Vagina (tissue), 2 donors: Measurements from ENCODE around the gene SNX13. TPM values are rescaled to one million over a fixed set of nuclear protein-coding genes. Genes with fewer than 3 reads are reported as not detected.

Experiments
- DNase-seq, 2 donors: peaks; one replicate each; pipeline ENCODE4 v3.0.0-alpha.2; 2017; ENCODE audit errors: extremely low spot score in 2 of 2
- H3K27ac ChIP-seq: fragments of 200-600 bp; sonication (generic); one replicate; pipeline ENCODE4 v1.5.1; 2019
- H3K27me3 ChIP-seq: fragments of 200-600 bp; sonication (generic); one replicate; pipeline ENCODE4 v1.5.1; 2019
- H3K36me3 ChIP-seq, 2 donors: fragments of 200-600 bp; sonication (generic); one replicate each; pipeline ENCODE4 v1.5.1; 2017 to 2019
- H3K4me1 ChIP-seq: fragments of 200-600 bp; sonication (generic); one replicate; pipeline ENCODE4 v1.5.1; 2019
- H3K4me3 ChIP-seq, 2 donors: fragments of 200-600 bp; sonication (generic); 1 replicate in 1 of 2; 2 replicates in 1 of 2; pipeline ENCODE4 v1.5.1; 2016 to 2019
- H3K9me3 ChIP-seq: fragments of 200-600 bp; sonication (generic); one replicate; pipeline ENCODE4 v1.5.1; 2019
- POLR2A ChIP-seq, 2 donors: fragments of 450-650 bp; IDR thresholded peaks; one replicate each; pipeline ENCODE4 v1.6.1; 2017; ENCODE audit warnings: antibody characterized with exemption in 2 of 2, mild to moderate bottlenecking in 2 of 2, moderate library complexity in 2 of 2
- POLR2AphosphoS5 ChIP-seq, 2 donors: sonication (generic); formaldehyde crosslinking; IDR thresholded peaks; one replicate each; pipeline ENCODE4 v1.9.0; 2017; ENCODE audit warnings: antibody characterized with exemption in 2 of 2, mild to moderate bottlenecking in 2 of 2, low read depth in 1 of 2; ENCODE audit not compliant: insufficient read depth in 1 of 2
- intact Hi-C: fragments of 100-400 bp; cut with DNase I; formaldehyde crosslinking; loops from one replicate; pipeline ENCODE4 v1.15.1; 2023
- total RNA-seq: library from RNA; depleted of rRNA; stranded (reverse); fragments of >200 nt; gene quantifications from one replicate; pipeline ENCODE4 v1.2.3, GENCODE V29; 2016
- TF ChIP-seq, protein P1 (sequence below), 3 experiments: fragments of 450-650 bp in 2 of 3; fragments of 200-600 bp in 1 of 3; sonication (generic) in 1 of 3; IDR thresholded peaks; one replicate each; pipeline ENCODE4 v1.5.1; 2017 to 2019; ENCODE audit warnings: antibody characterized with exemption in 3 of 3, mild to moderate bottlenecking in 2 of 3, moderate library complexity in 2 of 3

Gene SNX13
- total RNA-seq, 1 donor from 2014 or later = 67.3 TPM

DNA sequence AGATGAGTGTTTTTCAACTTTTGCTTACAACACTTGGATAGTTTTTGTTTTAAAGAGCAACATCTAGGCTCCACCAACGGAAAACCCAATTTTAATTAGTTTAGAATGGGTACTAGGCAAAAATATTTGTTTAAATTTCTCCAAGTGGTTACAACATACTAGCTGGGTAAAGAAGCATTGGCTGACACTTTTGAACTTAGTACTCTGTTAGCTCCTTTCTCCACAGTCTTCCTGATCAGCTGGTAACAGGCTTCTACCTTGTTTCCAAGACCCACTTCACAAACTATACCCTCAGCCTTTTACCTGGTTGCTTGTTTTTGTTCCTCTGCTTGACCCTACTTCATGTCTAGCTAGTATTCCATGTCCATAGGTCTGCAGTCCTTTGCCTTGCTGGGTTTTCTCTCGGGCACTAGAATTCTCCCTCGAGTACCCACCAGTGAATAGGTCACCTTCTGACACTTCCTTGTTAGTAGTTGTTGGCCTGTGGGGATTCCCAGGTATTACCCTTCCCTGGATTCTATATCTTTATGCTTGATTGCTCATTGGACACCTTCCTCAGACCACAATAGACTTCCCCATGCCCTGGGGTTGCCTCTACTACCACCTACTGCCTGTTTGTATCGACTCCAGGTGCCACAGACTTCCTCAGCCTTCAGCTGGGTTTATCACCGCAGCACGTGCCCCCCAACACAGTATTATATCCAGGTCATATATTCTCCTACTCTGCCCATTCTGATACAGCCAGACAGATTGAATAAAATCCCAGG lies 45.4 kb upstream of the SNX13 start:
- TF ChIP-seq POLR2A (IDR thresholded peaks at IDR 0.05) = no peak
- TF ChIP-seq, protein P1, sequence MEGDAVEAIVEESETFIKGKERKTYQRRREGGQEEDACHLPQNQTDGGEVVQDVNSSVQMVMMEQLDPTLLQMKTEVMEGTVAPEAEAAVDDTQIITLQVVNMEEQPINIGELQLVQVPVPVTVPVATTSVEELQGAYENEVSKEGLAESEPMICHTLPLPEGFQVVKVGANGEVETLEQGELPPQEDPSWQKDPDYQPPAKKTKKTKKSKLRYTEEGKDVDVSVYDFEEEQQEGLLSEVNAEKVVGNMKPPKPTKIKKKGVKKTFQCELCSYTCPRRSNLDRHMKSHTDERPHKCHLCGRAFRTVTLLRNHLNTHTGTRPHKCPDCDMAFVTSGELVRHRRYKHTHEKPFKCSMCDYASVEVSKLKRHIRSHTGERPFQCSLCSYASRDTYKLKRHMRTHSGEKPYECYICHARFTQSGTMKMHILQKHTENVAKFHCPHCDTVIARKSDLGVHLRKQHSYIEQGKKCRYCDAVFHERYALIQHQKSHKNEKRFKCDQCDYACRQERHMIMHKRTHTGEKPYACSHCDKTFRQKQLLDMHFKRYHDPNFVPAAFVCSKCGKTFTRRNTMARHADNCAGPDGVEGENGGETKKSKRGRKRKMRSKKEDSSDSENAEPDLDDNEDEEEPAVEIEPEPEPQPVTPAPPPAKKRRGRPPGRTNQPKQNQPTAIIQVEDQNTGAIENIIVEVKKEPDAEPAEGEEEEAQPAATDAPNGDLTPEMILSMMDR (IDR thresholded peaks at IDR 0.05) = no peak
- TF ChIP-seq POLR2AphosphoS5 (IDR thresholded peaks at IDR 0.05; ENCODE audit: insufficient read depth in 1 of 2, low read depth in 1 of 2) = no peak
- no peak overlapping the region for H3K4me3 ChIP-seq
- H3K9me3 ChIP-seq = no peaks in the 10 kb centered on the region
- intact Hi-C loops = no loop called here
- DNase-seq = no peak
- H3K36me3 ChIP-seq = no peaks in the 10 kb centered on the region
- H3K27me3 ChIP-seq = no peaks in the 10 kb centered on the region
- peaks cover 12% of the 10 kb centered on the region for H3K4me1 ChIP-seq
- H3K27ac ChIP-seq = peak overlapping the region; percentile 18

DNA sequence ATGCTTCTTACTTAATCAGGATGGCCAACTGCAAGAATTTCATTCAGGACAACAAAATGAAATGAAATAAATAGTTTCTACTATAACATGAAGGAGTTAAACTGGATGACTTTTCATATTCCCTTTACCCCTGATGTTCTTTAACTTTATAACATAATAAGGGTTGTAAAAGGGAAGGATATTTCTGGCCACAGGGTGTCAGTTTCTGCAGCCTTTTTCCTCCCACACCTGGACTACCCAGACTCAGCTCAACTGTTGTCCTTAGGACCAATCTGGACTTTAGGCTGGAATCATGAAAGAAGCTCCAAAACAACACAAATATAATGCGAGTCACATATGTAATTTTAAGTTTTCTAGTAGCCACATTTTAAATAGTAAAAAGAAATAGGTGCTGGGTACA lies 44.0 kb upstream of the SNX13 start:
- TF ChIP-seq POLR2A (IDR thresholded peaks at IDR 0.05) = no peak
- TF ChIP-seq, protein P1 (IDR thresholded peaks at IDR 0.05) = no peak
- no peak for TF ChIP-seq POLR2AphosphoS5 (IDR thresholded peaks at IDR 0.05; ENCODE audit: insufficient read depth in 1 of 2, low read depth in 1 of 2)
- intact Hi-C loops = no loop called here

DNA sequence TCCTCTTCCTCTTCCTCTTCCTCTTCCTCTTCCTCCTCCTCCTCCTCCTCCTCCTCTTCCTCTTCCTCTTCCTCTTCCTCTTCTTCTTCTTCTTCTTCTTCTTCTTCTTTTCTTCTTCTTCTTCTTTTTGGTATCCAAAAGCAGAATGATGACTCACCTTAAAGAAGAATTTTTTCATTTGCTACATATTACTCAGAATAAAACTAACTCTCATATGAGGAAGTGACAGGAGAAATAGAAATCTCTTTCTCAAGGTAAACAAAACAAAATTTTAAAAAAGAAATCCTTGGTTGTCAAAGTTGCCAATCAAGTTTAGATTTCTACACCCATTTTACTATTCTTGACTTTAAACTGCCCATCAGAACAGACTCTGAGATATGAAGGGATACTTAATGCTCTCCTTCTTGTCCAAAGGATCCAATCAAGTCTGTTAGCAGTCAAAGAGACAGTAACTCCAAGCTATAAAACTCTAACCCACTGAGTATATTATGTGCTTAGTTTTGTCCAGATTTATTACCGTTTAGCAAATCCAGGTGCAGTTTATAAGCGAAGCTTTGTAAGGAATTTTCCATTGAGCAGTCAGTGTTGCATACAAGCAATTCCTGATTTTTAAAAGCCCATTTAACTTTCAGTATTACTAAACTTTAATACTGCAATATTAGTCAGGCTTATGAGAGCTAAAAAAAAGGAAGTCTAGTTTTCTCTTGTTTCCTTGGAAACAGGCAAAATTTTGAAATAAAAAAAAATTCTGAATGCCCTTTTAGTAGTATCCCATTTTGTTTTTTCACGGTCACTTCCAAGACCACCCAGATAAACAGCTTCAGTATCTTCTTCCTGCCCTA lies 43.1 kb upstream of the SNX13 start:
- no peak overlapping the region for H3K27ac ChIP-seq

More for the DNA sequence above, 44.0 kb upstream of the SNX13 start:
- Histone ChIP-seq H3K4me1 (peaks cover 12% of the 10 kb centered on the region), H3K4me3 (no peak overlapping the region), H3K27me3 (no peaks in the 10 kb centered on the region), H3K36me3 (no peaks in the 10 kb centered on the region), H3K27ac (no peak overlapping the region), H3K9me3 (no peaks in the 10 kb centered on the region)
- no peak for DNase-seq

DNA sequence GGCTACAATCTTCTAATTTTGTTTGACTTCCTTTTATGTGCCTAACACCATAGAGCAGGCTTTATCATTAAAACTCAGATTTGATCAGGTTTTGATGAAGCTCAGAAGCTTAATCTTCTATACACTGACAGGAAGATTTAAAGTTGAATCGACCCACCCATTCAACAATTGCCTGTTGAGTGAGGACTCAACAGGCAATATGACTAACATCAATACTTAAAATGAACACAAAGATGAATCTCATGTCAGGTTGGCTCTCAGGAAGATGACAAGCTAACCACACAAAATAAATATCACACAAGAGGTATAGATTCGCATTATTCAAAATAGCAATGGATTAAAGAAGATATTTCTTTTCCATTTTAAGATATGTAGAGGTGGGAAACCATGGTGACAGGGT lies 36.7 kb upstream of the SNX13 start:
- H3K27ac ChIP-seq = no peak overlapping the region
- TF ChIP-seq POLR2AphosphoS5 (IDR thresholded peaks at IDR 0.05; ENCODE audit: insufficient read depth in 1 of 2, low read depth in 1 of 2) (no peak), POLR2A (IDR thresholded peaks at IDR 0.05) (no peak)
- TF ChIP-seq, protein P1 (IDR thresholded peaks at IDR 0.05) = no peak
- intact Hi-C loops = no loop called here
- no peak overlapping the region for H3K4me3 ChIP-seq
- no peaks in the 10 kb centered on the region for H3K9me3 ChIP-seq
- no peaks in the 10 kb centered on the region for H3K27me3 ChIP-seq
- no peaks in the 10 kb centered on the region for H3K4me1 ChIP-seq
- no peak for DNase-seq
- no peaks in the 10 kb centered on the region for H3K36me3 ChIP-seq

More for the DNA sequence above, 43.1 kb upstream of the SNX13 start:
- no peak overlapping the region for H3K4me3 ChIP-seq
- H3K9me3 ChIP-seq = no peaks in the 10 kb centered on the region
- H3K27me3 ChIP-seq = no peaks in the 10 kb centered on the region
- TF ChIP-seq POLR2AphosphoS5 (IDR thresholded peaks at IDR 0.05; ENCODE audit: insufficient read depth in 1 of 2, low read depth in 1 of 2) (peak in 1 of 2 donors; percentile 38), POLR2A (IDR thresholded peaks at IDR 0.05) (no peak)
- intact Hi-C loops = no loop called here
- DNase-seq = no peak
- no peaks in the 10 kb centered on the region for H3K36me3 ChIP-seq
- H3K4me1 ChIP-seq = peaks cover 12% of the 10 kb centered on the region

DNA sequence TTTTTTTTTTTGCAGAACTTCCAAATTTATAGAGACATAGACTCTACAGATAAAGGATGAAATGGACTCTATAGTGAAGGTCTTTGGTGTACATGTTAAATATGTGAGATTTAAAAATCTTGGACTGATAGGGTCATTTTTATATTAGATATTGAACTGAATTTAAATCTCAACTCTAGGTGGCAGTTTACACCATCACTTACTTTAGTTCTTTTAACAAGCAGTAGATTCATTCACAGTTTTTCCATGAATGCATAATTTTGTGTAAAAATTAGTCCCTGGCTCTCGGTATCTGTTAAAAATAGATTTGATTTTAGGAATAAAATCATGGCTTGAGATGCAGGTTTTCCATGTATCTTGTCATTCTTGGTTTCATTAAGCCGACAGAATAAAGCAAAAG lies 31.1 kb upstream of the SNX13 start:
- Histone ChIP-seq H3K27ac (no peak overlapping the region), H3K36me3 (no peaks in the 10 kb centered on the region), H3K9me3 (no peaks in the 10 kb centered on the region), H3K27me3 (no peaks in the 10 kb centered on the region), H3K4me3 (no peak overlapping the region), H3K4me1 (no peaks in the 10 kb centered on the region)
- TF ChIP-seq POLR2AphosphoS5 (IDR thresholded peaks at IDR 0.05; ENCODE audit: insufficient read depth in 1 of 2, low read depth in 1 of 2) (no peak), POLR2A (IDR thresholded peaks at IDR 0.05) (no peak)
- TF ChIP-seq, protein P1 (IDR thresholded peaks at IDR 0.05) = no peak
- intact Hi-C loops = no loop called here
- DNase-seq = no peak
